Skeletal muscle tissue (tissue), 4 donors: ENCODE data around the gene CECR2. TPM values are rescaled to one million over a fixed set of nuclear protein-coding genes. Genes with fewer than 3 reads are reported as not detected.

Experiments
- H3K27ac ChIP-seq: one replicate; pipeline ENCODE4 v1.7.0; 2013; ENCODE audit warnings: mild to moderate bottlenecking, low read depth, low read length, inconsistent platforms
- H3K27me3 ChIP-seq, 3 donors: one replicate each; pipeline ENCODE4 v1.7.0; 2013; ENCODE audit warnings: low read length in 3 of 3; ENCODE audit not compliant: control insufficient read depth in 3 of 3, insufficient read depth in 3 of 3
- H3K36me3 ChIP-seq, 3 donors: one replicate each; pipeline ENCODE4 v1.7.0; 2013; ENCODE audit warnings: low read length in 3 of 3; ENCODE audit not compliant: control insufficient read depth in 3 of 3, insufficient read depth in 3 of 3
- H3K4me1 ChIP-seq, 3 donors: one replicate each; pipeline ENCODE4 v1.7.0; 2013; ENCODE audit warnings: low read length in 3 of 3, mild to moderate bottlenecking in 3 of 3; ENCODE audit not compliant: control insufficient read depth in 3 of 3, insufficient read depth in 3 of 3
- H3K4me3 ChIP-seq, 3 donors: one replicate each; pipeline ENCODE4 v1.7.0; 2013; ENCODE audit warnings: low read length in 3 of 3
- H3K9ac ChIP-seq, 3 donors: one replicate each; pipeline ENCODE4 v1.7.0; 2013; ENCODE audit warnings: low read length in 3 of 3, mild to moderate bottlenecking in 3 of 3, moderate library complexity in 2 of 3, low read depth in 1 of 3
- H3K9me3 ChIP-seq, 3 donors: one replicate each; pipeline ENCODE4 v1.7.0; 2013; ENCODE audit warnings: low read length in 3 of 3; ENCODE audit not compliant: control insufficient read depth in 3 of 3
- total RNA-seq: library from RNA; depleted of rRNA; stranded (reverse); fragments of >200 nt; gene quantifications from one replicate; pipeline ENCODE4 v1.2.3, GENCODE V29; 2014
- donor health status: Osteomylitis.

CECR2 gene
- total RNA-seq, 1 donor from 2014 or later = 8.9 TPM

DNA sequence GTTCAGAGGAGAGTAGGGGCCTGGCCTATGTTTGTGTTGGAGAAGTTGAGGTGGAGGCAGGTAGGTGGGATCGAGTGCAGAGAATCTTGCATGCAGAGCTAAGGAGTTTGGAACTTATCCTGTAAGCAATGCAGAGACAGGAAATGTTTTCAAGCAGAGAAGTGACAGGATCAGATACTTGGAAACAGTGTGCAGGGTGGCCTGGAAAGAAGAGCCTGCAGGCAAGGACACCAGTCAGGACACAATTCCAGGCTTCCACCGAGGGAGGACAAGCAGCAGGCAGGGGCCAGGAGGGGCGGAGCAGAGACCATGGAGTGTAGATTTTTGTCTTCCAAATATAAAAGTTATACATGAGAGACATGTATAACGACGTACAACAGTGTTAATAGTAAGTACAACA lies 26.9 kb upstream of the CECR2 start:
- Histone ChIP-seq H3K4me1 (peaks cover 0 to 14% (median 13%) of the 10 kb centered on the region in 3 donors), H3K27me3 (no peaks in the 10 kb centered on the region), H3K9me3 (no peaks in the 10 kb centered on the region), H3K36me3 (no peaks in the 10 kb centered on the region), H3K9ac (no peak overlapping the region), H3K27ac (no peak overlapping the region), H3K4me3 (no peak overlapping the region)

DNA sequence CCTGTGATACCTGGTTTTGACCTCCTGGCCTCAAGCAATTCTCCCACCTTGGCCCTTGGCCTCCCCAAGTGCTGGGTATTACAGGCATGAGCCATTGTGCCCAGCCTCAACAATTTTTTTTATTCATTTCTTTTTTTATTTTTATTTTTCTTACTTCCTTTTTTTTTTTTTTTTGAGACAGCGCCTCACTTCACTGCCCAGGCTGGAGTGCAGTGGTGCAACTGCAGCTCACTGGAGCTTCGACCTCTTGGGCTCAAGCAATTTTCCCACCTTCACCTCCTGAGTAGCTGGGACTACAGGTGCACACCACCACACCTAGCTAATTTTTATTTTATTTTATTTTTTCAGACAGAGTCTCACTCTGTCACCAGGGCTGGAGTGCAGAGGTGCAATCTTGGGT lies 25.5 kb upstream of the CECR2 start:
- no peak overlapping the region for H3K27ac ChIP-seq
- no peak overlapping the region for H3K9ac ChIP-seq
- no peaks in the 10 kb centered on the region for H3K36me3 ChIP-seq
- no peaks in the 10 kb centered on the region for H3K9me3 ChIP-seq
- H3K4me3 ChIP-seq = no peak overlapping the region
- H3K27me3 ChIP-seq = no peaks in the 10 kb centered on the region
- H3K4me1 ChIP-seq = peaks cover 0 to 5% (median 5%) of the 10 kb centered on the region in 3 donors

DNA sequence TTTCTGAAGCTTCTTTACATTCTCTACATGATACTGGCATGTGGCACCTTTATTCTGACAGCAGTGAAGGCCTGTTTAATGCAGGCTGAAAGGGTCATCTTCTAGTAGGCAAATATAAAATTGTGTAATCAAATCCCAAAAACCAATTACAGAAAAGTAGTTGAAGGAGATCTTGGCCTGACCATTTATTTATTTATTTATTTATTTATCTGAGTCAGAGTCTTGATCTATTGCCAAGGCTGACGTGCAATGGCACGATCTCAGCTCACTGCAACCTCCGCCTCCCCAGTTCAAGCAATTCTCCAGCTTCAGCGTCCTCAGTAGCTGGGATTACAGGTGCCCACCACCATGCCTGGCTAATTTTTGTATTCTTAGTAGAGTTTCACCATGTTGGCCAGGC lies 22.7 kb upstream of the CECR2 start:
- H3K4me1 ChIP-seq = no peaks in the 10 kb centered on the region
- no peaks in the 10 kb centered on the region for H3K27me3 ChIP-seq
- H3K36me3 ChIP-seq = no peaks in the 10 kb centered on the region
- no peaks in the 10 kb centered on the region for H3K9me3 ChIP-seq
- no peak overlapping the region for H3K4me3 ChIP-seq
- no peak overlapping the region for H3K9ac ChIP-seq
- H3K27ac ChIP-seq = no peak overlapping the region

DNA sequence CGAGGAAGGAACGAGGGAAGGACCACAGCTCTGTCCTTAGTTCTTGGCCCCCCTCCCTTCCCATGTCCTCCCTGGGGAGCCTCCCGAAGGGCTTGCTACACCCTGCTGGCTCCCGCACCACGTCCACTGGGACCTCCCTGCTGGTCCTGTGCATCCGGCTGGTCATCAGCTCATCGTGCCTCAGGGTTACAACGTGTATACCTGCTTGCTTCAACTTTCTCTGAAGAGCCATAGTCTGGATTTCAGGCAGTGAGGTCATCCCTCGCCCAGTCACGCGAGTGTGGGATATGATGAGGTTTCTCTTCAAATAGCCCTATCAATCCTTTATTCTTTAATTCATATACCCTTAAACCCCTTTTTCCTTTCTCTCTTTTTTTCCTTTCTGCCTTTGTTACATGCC lies 21.5 kb upstream of the CECR2 start:
- no peaks in the 10 kb centered on the region for H3K4me1 ChIP-seq
- no peaks in the 10 kb centered on the region for H3K9me3 ChIP-seq
- no peaks in the 10 kb centered on the region for H3K27me3 ChIP-seq
- H3K4me3 ChIP-seq = no peak overlapping the region
- H3K27ac ChIP-seq = no peak overlapping the region
- no peak overlapping the region for H3K9ac ChIP-seq
- no peaks in the 10 kb centered on the region for H3K36me3 ChIP-seq

DNA sequence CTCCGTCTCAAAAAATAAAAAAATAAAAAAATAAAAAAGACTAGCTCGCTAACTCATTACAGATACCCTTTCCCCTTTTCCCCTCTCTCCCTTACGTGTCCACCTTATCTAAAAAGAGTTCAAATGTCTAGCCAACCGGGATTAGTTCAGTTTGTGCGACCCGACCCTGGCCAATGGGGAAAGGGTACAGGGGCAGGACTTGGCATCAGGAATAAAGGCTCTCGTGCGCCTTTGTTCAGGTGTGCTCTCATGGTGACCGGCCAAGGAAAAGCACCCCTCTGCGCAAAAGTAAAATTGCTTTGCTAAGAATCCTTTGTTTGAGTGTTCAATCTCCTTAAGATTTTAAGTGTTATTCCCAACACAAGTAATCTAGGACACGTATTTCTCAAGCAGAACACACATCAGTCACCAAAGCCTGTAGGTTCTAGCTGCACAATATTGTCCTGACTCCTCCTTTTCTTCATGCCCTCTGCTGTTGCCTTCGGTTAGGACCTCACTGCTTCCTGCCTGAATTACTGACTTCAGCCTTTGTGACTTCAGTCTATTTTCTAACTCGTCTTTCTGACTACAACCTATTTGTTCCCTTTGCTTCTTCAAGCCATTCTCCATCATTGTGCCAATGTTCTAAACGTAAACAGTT lies 20.7 kb upstream of the CECR2 start:
- Histone ChIP-seq H3K9me3 (no peaks in the 10 kb centered on the region), H3K9ac (no peak overlapping the region), H3K27me3 (no peaks in the 10 kb centered on the region), H3K4me1 (no peaks in the 10 kb centered on the region), H3K36me3 (no peaks in the 10 kb centered on the region), H3K27ac (no peak overlapping the region), H3K4me3 (no peak overlapping the region)

DNA sequence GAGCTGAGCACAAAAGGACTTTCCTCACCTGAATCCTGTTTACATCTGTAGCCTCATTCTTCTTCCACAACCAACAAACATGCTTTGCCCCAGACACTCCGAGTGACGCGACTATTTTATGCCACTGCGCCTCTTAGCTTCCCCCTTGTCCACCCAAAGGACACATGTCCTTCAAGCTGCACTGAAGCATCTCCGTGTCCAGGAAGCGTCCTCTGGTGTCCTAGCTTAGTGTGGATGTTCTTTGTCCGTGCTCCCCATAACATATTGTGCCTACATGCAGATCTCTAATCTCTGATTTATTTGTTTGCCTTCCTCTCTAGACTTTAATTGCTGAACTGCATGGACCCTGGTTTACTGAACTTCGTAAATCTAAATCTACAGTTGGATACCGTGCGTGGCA lies 20.1 kb upstream of the CECR2 start:
- no peaks in the 10 kb centered on the region for H3K36me3 ChIP-seq
- peak overlapping the region in 1 of 3 donors; percentile 12 for H3K4me3 ChIP-seq
- no peaks in the 10 kb centered on the region for H3K9me3 ChIP-seq
- no peak overlapping the region for H3K9ac ChIP-seq
- no peaks in the 10 kb centered on the region for H3K4me1 ChIP-seq
- no peak overlapping the region for H3K27ac ChIP-seq
- H3K27me3 ChIP-seq = no peaks in the 10 kb centered on the region

DNA sequence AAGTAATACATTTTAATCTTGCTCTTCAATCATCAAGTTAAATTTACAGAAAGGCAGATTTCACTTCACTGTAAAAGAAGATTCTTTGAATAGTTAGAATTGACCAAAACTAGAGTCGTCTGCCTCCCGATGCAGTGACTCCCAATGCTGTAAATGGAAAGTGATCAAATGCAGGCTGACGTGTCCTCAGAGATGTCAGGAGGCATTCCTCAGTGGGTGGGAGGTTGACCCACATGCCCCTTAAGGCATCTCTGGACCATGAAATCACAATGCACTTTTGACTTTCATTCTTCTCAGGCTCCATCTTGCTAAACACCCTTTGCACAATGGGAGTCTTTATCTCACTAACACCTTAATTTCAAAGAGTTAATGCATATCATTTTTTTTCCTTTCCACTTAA lies 19.0 kb upstream of the CECR2 start:
- no peaks in the 10 kb centered on the region for H3K27me3 ChIP-seq
- H3K9ac ChIP-seq = no peak overlapping the region
- H3K4me3 ChIP-seq = no peak overlapping the region
- no peaks in the 10 kb centered on the region for H3K9me3 ChIP-seq
- H3K4me1 ChIP-seq = no peaks in the 10 kb centered on the region
- no peaks in the 10 kb centered on the region for H3K36me3 ChIP-seq
- H3K27ac ChIP-seq = no peak overlapping the region

DNA sequence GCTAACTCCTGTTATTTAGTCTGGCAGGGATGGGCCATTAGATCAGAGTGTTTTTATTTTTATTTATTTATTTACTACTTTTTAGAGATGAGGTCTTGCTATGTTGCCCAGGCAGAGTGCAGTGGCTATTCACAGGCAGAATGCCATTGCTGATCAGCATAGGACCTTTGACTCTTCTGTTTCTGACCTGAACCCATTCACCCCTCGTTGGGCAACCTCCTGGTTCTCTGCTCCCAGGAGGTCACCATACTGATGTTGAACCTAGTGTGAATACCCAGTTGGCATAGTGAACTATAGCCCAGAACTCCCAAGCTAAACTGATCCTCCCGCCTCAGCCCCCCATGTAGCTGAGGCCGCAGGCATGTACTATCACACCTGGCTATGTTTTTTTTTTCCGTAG lies 16.5 kb upstream of the CECR2 start:
- Histone ChIP-seq H3K9me3 (no peaks in the 10 kb centered on the region), H3K4me1 (no peaks in the 10 kb centered on the region), H3K27me3 (no peaks in the 10 kb centered on the region), H3K36me3 (no peaks in the 10 kb centered on the region), H3K4me3 (no peak overlapping the region), H3K27ac (no peak overlapping the region), H3K9ac (no peak overlapping the region)

DNA sequence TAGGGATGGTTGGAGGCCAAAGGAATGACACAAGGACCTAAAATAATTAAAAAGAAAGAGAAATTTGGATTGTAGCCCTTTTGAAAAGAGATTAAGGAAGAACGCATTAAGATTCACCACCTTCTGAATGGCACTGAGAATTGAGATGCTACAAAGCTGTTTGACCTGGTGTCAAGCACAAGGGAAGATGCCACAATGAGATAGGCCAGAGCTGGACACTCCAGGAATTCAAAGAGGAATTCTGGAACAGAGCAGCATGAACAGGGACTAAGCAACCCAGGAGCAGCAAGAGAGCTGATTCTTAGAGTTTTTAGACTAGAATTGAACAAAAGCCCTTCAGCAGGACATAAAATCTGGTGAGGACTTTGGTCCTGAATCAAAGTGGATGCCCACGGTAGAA lies 11.6 kb upstream of the CECR2 start:
- Histone ChIP-seq H3K9ac (no peak overlapping the region), H3K36me3 (no peaks in the 10 kb centered on the region), H3K27ac (no peak overlapping the region), H3K4me3 (no peak overlapping the region), H3K27me3 (no peaks in the 10 kb centered on the region), H3K9me3 (no peaks in the 10 kb centered on the region), H3K4me1 (no peaks in the 10 kb centered on the region)

DNA sequence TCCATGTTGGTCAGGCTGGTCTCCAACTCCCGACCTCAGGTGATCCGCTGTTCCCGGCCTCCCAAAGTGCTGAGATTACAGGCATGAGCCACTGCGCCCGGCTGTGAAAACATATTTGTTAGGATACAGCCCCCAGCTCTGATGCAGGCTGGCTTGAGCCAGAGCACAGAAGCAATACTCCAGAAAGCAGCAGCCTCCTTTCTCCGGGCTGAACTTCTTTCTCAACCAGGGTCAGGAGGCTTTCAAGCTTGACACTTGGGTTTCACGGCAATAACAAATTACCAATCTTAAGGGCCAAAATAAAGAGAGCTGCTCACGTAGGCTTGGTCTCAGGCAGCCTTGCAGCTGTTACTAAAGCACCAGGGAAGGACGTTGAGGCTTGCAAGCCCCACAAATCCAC lies 10.8 kb upstream of the CECR2 start:
- H3K9me3 ChIP-seq = no peaks in the 10 kb centered on the region
- H3K27me3 ChIP-seq = no peaks in the 10 kb centered on the region
- H3K4me1 ChIP-seq = no peaks in the 10 kb centered on the region
- no peak overlapping the region for H3K4me3 ChIP-seq
- H3K27ac ChIP-seq = no peak overlapping the region
- no peak overlapping the region for H3K9ac ChIP-seq
- no peaks in the 10 kb centered on the region for H3K36me3 ChIP-seq

DNA sequence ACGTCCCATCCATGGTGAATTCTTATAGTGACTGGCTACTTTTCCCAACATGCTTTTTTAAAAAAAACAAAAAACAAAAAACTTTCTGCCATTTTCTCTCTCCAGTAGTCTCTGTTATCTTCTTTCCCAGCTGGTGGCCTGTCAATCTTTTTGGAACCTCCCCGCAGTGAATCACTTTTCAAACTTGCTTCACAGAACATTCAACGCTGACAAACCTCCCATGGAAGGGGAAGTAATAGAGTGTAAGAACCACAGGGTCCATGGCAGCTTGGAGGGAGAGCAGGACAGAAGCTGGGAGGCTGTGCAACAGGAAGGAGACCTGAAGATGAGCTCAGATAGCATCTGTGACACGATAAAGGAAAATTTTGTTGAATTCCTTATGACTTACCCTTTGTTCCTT lies 9.8 kb upstream of the CECR2 start:
- no peaks in the 10 kb centered on the region for H3K4me1 ChIP-seq
- no peak overlapping the region for H3K27ac ChIP-seq
- no peak overlapping the region for H3K4me3 ChIP-seq
- H3K27me3 ChIP-seq = no peaks in the 10 kb centered on the region
- no peaks in the 10 kb centered on the region for H3K9me3 ChIP-seq
- H3K9ac ChIP-seq = no peak overlapping the region
- no peaks in the 10 kb centered on the region for H3K36me3 ChIP-seq
